ENCODE measurements around the gene TSPO. TPM values are rescaled to one million over a fixed set of nuclear protein-coding genes. Genes with fewer than 3 reads are reported as not detected.

The TSPO gene
- total and polyA plus RNA-seq, 8 donors: 198 to 489 (median 380) TPM

DNA sequence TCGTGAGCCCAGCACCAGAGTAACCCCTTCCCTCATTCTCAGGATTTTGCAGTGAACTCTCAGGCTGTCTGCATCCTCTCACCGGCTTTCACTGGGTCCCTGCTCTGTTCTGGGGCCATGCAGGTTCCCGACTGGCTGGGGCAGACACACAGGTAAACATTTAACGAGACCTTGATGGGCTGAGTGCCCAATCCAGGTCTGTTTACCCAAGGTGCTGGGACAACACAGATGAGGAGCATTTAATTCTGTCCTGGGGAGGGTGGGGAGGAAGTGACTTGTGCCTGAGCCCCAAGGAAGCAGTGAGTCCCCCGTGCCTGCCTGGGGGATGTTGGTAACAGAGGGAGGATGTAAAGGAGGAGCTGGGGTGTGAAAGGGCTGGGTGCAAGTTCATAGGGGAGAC is 36.4 kb upstream of the TSPO start:
- Histone ChIP-seq H3K27ac (peak overlapping the region; percentile 73 to 88 (median 82)), H3K36me3 (no peaks in the 10 kb centered on the region), H3K27me3 (peaks cover 0 to 61% (median 16%) of the 10 kb centered on the region in 3 donors), H3K4me3 (peak overlapping the region in 1 of 4 donors; percentile 27), H3K4me1 (peaks cover 41 to 88% (median 81%) of the 10 kb centered on the region in 4 donors), H3K9me3 (no peaks in the 10 kb centered on the region)
- intact Hi-C loops (cut with DNase I; ENCODE audit: low total_unique reads): no loop called here
- peak; percentile 76 to 90 for DNase-seq
- peak in 2 of 3 donors; percentile 33 to 51 for TF ChIP-seq POLR2AphosphoS5 (IDR thresholded peaks at IDR 0.05)
- no peak for TF ChIP-seq EP300 (IDR thresholded peaks at IDR 0.05)
- WGBS, 5 donors: 17 to 33% (median 24%) methylated on average over 5 of the region's 5 CpGs

DNA sequence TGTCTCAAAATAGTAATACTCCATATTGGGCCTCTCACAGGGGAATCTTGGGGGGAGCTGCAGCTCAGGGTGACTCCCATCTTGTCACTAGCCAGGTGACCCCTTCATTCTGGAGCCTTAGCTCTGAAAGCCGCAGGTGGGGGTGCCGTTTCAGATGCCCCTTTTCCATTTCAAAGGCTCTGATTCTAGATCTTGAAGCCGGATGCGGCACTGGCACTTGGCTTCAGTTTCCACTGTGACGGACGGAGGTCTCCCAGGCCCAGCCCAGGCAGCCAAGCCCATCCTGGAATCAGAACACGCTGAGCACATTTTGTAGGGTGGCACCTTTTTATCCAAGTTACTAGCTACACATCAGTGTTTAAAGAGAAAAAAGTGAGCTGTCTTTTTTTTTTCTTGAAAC is 34.4 kb upstream of the TSPO start:
- peaks cover 37 to 84% (median 71%) of the 10 kb centered on the region in 4 donors for H3K4me1 ChIP-seq
- H3K27me3 ChIP-seq: peaks cover 0 to 41% (median 0%) of the 10 kb centered on the region in 3 donors
- H3K9me3 ChIP-seq: no peaks in the 10 kb centered on the region
- no peak for TF ChIP-seq EP300 (IDR thresholded peaks at IDR 0.05)
- TF ChIP-seq POLR2A (IDR thresholded peaks at IDR 0.05): no peak
- no peak for TF ChIP-seq POLR2AphosphoS5 (IDR thresholded peaks at IDR 0.05)
- TF ChIP-seq, protein P1, sequence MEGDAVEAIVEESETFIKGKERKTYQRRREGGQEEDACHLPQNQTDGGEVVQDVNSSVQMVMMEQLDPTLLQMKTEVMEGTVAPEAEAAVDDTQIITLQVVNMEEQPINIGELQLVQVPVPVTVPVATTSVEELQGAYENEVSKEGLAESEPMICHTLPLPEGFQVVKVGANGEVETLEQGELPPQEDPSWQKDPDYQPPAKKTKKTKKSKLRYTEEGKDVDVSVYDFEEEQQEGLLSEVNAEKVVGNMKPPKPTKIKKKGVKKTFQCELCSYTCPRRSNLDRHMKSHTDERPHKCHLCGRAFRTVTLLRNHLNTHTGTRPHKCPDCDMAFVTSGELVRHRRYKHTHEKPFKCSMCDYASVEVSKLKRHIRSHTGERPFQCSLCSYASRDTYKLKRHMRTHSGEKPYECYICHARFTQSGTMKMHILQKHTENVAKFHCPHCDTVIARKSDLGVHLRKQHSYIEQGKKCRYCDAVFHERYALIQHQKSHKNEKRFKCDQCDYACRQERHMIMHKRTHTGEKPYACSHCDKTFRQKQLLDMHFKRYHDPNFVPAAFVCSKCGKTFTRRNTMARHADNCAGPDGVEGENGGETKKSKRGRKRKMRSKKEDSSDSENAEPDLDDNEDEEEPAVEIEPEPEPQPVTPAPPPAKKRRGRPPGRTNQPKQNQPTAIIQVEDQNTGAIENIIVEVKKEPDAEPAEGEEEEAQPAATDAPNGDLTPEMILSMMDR (IDR thresholded peaks at IDR 0.05): no peak
- no peak for DNase-seq
- H3K36me3 ChIP-seq: no peaks in the 10 kb centered on the region
- 80 to 93% (median 91%) methylated on average over 7 of the region's 7 CpGs for WGBS, 5 donors
- H3K27ac ChIP-seq: no peak overlapping the region
- intact Hi-C loops (cut with DNase I; ENCODE audit: low total_unique reads): no loop called here
- H3K4me3 ChIP-seq: no peak overlapping the region

DNA sequence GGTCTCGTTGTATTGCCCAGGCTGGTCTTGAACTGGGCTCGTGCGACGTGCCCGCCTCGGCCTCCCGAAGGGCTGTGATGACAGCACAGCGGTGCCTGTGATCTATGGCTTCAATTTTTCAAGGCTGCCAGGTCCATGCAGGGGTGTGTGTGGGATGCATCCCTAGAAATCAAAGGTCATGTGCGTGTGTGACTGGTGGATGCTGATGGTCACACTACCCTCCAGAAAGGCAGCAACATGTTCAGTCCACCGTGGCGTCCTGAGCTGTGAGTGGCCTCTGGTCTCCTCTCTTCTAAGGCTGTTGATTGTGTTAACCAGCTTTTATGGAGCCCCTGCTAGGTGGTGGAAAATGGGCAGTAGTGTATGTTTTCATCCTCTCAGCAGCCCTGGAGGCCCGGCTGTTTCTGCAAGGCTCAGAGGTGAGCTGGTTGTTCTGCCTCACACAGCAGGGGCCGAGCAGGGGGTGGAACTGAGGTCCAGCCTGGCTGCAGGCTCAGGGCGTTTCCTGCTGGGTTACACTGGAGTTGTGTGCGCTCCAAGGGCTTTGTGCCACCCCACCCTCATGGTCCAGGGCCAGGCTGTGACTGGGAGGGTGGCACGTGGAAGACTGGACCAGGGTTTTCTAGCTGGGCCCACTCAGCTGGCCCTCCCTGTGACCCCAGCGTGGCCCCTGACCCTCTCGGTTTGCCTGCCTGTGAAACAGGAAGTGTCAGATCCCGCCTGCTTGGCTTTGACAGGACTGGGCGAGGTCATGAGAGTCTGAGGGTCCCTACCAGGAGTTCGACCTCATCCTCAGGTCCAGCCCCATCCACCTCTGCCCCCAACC is 33.1 kb upstream of the TSPO start:
- H3K4me1 ChIP-seq: peaks cover 37 to 85% (median 68%) of the 10 kb centered on the region in 4 donors
- WGBS, 5 donors: 49 to 72% (median 59%) methylated on average over 17 to 21 of the region's 21 CpGs
- DNase-seq: peak; percentile 72 to 77
- TF ChIP-seq, protein P1 (IDR thresholded peaks at IDR 0.05): no peak
- TF ChIP-seq POLR2AphosphoS5 (IDR thresholded peaks at IDR 0.05): peak in 1 of 3 donors; percentile 46
- no peaks in the 10 kb centered on the region for H3K9me3 ChIP-seq
- intact Hi-C loops (cut with DNase I; ENCODE audit: low total_unique reads): no loop called here
- H3K4me3 ChIP-seq: peak overlapping the region in 1 of 4 donors; percentile 16
- H3K36me3 ChIP-seq: no peaks in the 10 kb centered on the region
- peaks cover 0 to 28% (median 0%) of the 10 kb centered on the region in 3 donors for H3K27me3 ChIP-seq
- H3K27ac ChIP-seq: peak overlapping the region; percentile 39 to 76 (median 63)

DNA sequence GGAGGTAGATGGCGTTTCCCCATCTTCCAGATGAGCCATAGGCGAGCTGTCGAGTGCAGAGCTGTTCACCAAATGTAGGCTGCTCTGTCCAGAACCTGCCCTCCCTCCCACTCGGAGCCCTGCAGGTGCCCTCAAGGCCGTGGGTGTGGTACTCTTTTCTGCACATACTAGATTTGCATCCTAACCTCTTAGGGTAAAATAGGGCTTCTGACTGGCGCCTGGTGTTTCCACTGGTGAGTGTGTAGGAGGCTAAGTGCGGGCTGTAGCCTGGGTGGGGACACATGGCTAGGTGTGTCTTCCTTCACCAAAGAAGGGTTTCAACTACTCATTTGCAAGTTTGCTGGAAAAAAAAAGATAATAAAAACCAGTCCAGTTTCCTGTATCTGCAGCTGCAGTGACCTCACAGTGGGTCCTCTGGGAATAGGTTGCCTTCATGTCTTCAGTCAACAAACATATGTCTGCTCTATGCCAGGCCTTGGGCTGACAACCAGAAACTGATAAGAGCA is 32.4 kb upstream of the TSPO start:
- H3K4me3 ChIP-seq: peak overlapping the region in 1 of 4 donors; percentile 16
- no peaks in the 10 kb centered on the region for H3K36me3 ChIP-seq
- peak in 1 of 2 donors; percentile 32 for DNase-seq
- intact Hi-C loops (cut with DNase I; ENCODE audit: low total_unique reads): no loop called here
- H3K9me3 ChIP-seq: no peaks in the 10 kb centered on the region
- peaks cover 32 to 79% (median 64%) of the 10 kb centered on the region in 4 donors for H3K4me1 ChIP-seq
- peak overlapping the region; percentile 12 to 76 (median 63) for H3K27ac ChIP-seq
- TF ChIP-seq POLR2A (IDR thresholded peaks at IDR 0.05) (no peak), EP300 (IDR thresholded peaks at IDR 0.05) (no peak), POLR2AphosphoS5 (IDR thresholded peaks at IDR 0.05) (no peak)
- TF ChIP-seq, protein P1 (IDR thresholded peaks at IDR 0.05): no peak
- WGBS, 5 donors: 36 to 48% (median 47%) methylated on average over 7 of the region's 7 CpGs
- H3K27me3 ChIP-seq: peaks cover 0 to 21% (median 0%) of the 10 kb centered on the region in 3 donors
